Liver (tissue), 9 donors: ENCODE results near the gene LDLRAD3. TPM values are rescaled to one million over a fixed set of nuclear protein-coding genes. Genes with fewer than 3 reads are reported as not detected.

Experiments
- DNase-seq: peaks from one replicate; pipeline ENCODE4 v3.0.0-alpha.2; 2017; ENCODE audit warnings: low spot score
- H3K27ac ChIP-seq, 2 donors: one replicate each; pipeline ENCODE4 v1.7.0; 2013; ENCODE audit warnings: inconsistent platforms in 2 of 2, low read length in 2 of 2, control low read depth in 1 of 2, low read depth in 1 of 2, mild to moderate bottlenecking in 1 of 2
- H3K27me3 ChIP-seq, 4 donors: one replicate each; pipeline versions ENCODE4 v1.6.1 to v1.7.0; 2013; ENCODE audit warnings: low read length in 3 of 4, inconsistent platforms in 1 of 4, mild to moderate bottlenecking in 1 of 4, moderate library complexity in 1 of 4; ENCODE audit not compliant: control insufficient read depth in 4 of 4, insufficient read depth in 4 of 4
- H3K36me3 ChIP-seq, 4 donors: one replicate each; pipeline versions ENCODE4 v1.6.1 to v1.7.0; 2013; ENCODE audit warnings: low read length in 3 of 4, mild to moderate bottlenecking in 3 of 4, low read depth in 1 of 4, moderate library complexity in 1 of 4; ENCODE audit not compliant: control insufficient read depth in 4 of 4, insufficient read depth in 3 of 4
- H3K4me1 ChIP-seq, 4 donors: one replicate each; pipeline versions ENCODE4 v1.6.1 to v1.7.0; 2013; ENCODE audit warnings: low read length in 3 of 4, mild to moderate bottlenecking in 3 of 4, moderate library complexity in 1 of 4; ENCODE audit not compliant: control insufficient read depth in 4 of 4, insufficient read depth in 4 of 4
- H3K4me3 ChIP-seq, 3 donors: one replicate each; pipeline versions ENCODE4 v1.6.1 to v1.7.0; 2013; ENCODE audit warnings: low read length in 3 of 3, control low read depth in 1 of 3, low read depth in 1 of 3, mild to moderate bottlenecking in 1 of 3
- H3K9ac ChIP-seq, 2 donors: one replicate each; pipeline ENCODE4 v1.7.0; 2013; ENCODE audit warnings: low read length in 2 of 2, mild to moderate bottlenecking in 2 of 2, moderate library complexity in 2 of 2, control low read depth in 1 of 2, low read depth in 1 of 2
- H3K9me3 ChIP-seq, 4 donors: one replicate each; pipeline versions ENCODE4 v1.6.1 to v1.7.0; 2013; ENCODE audit warnings: low read length in 3 of 4; ENCODE audit not compliant: control insufficient read depth in 4 of 4
- EGR1 ChIP-seq, 2 donors: IDR thresholded peaks; 2 replicates each; pipeline ENCODE4 v1.6.1; 2016 to 2018; ENCODE audit warnings: antibody characterized with exemption in 2 of 2, low read depth in 2 of 2
- FOXA1 ChIP-seq: IDR thresholded peaks from 2 replicates; pipeline ENCODE4 v1.6.1; 2016; ENCODE audit warnings: antibody characterized with exemption
- FOXA2 ChIP-seq: IDR thresholded peaks from 2 replicates; pipeline ENCODE4 v1.6.1; 2016; ENCODE audit warnings: antibody characterized with exemption
- GABPA ChIP-seq, 2 donors: IDR thresholded peaks in 1 of 2; conservative IDR thresholded peaks in 1 of 2; 2 replicates each; pipeline ENCODE4 v1.6.1; 2016; ENCODE audit warnings: antibody characterized with exemption in 2 of 2, mild to moderate bottlenecking in 1 of 2, moderate library complexity in 1 of 2
- HNF4A ChIP-seq, 2 donors: conservative IDR thresholded peaks; 2 replicates each; pipeline ENCODE4 v1.6.1; 2016; ENCODE audit warnings: antibody characterized with exemption in 2 of 2, mild to moderate bottlenecking in 2 of 2
- HNF4G ChIP-seq: IDR thresholded peaks from 2 replicates; pipeline ENCODE4 v1.6.1; 2016; ENCODE audit warnings: antibody characterized with exemption
- JUND ChIP-seq, 2 donors: IDR thresholded peaks; 2 replicates each; pipeline ENCODE4 v1.6.1; 2016; ENCODE audit warnings: antibody characterized with exemption in 2 of 2
- NR2F2 ChIP-seq: IDR thresholded peaks from 2 replicates; pipeline ENCODE4 v1.6.1; 2016; ENCODE audit warnings: antibody characterized with exemption
- RAD21 ChIP-seq, 2 donors: IDR thresholded peaks; 2 replicates each; pipeline ENCODE4 v1.6.1; 2016; ENCODE audit warnings: antibody characterized with exemption in 2 of 2, mild to moderate bottlenecking in 2 of 2
- RXRA ChIP-seq, 2 donors: IDR thresholded peaks; 2 replicates each; pipeline ENCODE4 v1.6.1; 2017 to 2018; ENCODE audit warnings: antibody characterized with exemption in 2 of 2, mild to moderate bottlenecking in 1 of 2
- SP1 ChIP-seq: IDR thresholded peaks from 2 replicates; pipeline ENCODE4 v1.6.1; 2018; ENCODE audit warnings: antibody characterized with exemption, mild to moderate bottlenecking
- TAF1 ChIP-seq: conservative IDR thresholded peaks from 2 replicates; pipeline ENCODE4 v1.6.1; 2016; ENCODE audit warnings: antibody characterized with exemption, mild to moderate bottlenecking
- YY1 ChIP-seq: IDR thresholded peaks from 2 replicates; pipeline ENCODE4 v1.6.1; 2016; ENCODE audit warnings: antibody characterized with exemption, mild to moderate bottlenecking
- WGBS: extraction: QIAGEN DNeasy Blood & Tissue Kit; methylation state at CpG from one replicate; pipeline ENCODE4 v1.1.7; 2013; 5-methylcytosine and 5-hydroxymethylcytosine counted together
- polyA plus RNA-seq, 2 donors: library from polyadenylated mRNA; stranded (reverse) in 1 of 2; unstranded in 1 of 2; fragments of 200-250 nt in 1 of 2; fragments of >200 nt in 1 of 2; fragmentation: Nextera tagmentation in 1 of 2; extraction: Ambion mirVana in 1 of 2; gene quantifications; one replicate each; pipeline versions ENCODE4 v1.2.1 to v1.2.3, GENCODE V29; 2013 to 2015
- total RNA-seq, 2 donors: library from RNA; depleted of rRNA; stranded (reverse); fragments of >200 nt; gene quantifications; one replicate each; pipeline ENCODE4 v1.2.3, GENCODE V29; 2014
- TF ChIP-seq, protein P1 (sequence below): fragments of 150-350 bp; IDR thresholded peaks from 2 replicates; pipeline ENCODE4 v1.5.1; 2017; ENCODE audit warnings: improper control_type of control experiment, low read depth, low read length; ENCODE audit not compliant: missing input control
- TF ChIP-seq, protein P2 (sequence below): IDR thresholded peaks from 2 replicates; pipeline ENCODE4 v1.6.1; 2016; ENCODE audit warnings: antibody characterized with exemption
- TF ChIP-seq, protein P3 (sequence below): IDR thresholded peaks from 2 replicates; pipeline ENCODE4 v1.6.1; 2016; ENCODE audit warnings: antibody characterized with exemption, mild to moderate bottlenecking
- TF ChIP-seq, protein P4 (sequence below): IDR thresholded peaks from 2 replicates; pipeline ENCODE4 v1.6.1; 2016; ENCODE audit warnings: antibody characterized with exemption
- TF ChIP-seq, protein P5 (sequence below): IDR thresholded peaks from 2 replicates; pipeline ENCODE4 v1.6.1; 2016; ENCODE audit warnings: antibody characterized with exemption
- donor health status: healthy.
- donor health status: healthy.
- donor health status: healthy.
- donor health status: healthy.
- donor health status: healthy.

Gene LDLRAD3
- total and polyA plus RNA-seq, 4 donors, result 0.75 to 1.3 (median 0.93) TPM

DNA sequence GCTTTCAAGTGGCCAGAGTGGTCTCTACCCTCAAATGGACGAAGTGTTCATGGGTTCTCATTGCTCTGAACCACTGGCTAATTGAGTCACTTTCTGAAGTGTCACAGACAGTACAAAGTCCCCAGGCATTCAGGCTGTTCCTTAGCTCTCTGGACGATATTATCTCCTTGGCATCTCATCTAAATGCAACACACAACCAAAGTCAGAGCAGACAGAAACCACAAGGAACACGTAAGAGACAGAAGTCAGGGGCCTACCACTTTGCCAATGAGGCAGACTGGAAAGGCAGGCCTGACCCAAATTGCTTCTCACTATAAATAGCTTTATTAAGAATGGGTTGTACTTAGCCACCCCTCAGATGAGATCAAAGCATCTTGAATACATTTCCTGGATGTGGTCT is 29.0 kb upstream of the LDLRAD3 start:
- Histone ChIP-seq H3K9ac (no peak overlapping the region), H3K4me1 (no peaks in the 10 kb centered on the region), H3K27me3 (no peaks in the 10 kb centered on the region), H3K9me3 (no peaks in the 10 kb centered on the region), H3K4me3 (no peak overlapping the region), H3K36me3 (no peaks in the 10 kb centered on the region), H3K27ac (no peak overlapping the region)
- DNase-seq, result no peak
- TF ChIP-seq, protein P1, sequence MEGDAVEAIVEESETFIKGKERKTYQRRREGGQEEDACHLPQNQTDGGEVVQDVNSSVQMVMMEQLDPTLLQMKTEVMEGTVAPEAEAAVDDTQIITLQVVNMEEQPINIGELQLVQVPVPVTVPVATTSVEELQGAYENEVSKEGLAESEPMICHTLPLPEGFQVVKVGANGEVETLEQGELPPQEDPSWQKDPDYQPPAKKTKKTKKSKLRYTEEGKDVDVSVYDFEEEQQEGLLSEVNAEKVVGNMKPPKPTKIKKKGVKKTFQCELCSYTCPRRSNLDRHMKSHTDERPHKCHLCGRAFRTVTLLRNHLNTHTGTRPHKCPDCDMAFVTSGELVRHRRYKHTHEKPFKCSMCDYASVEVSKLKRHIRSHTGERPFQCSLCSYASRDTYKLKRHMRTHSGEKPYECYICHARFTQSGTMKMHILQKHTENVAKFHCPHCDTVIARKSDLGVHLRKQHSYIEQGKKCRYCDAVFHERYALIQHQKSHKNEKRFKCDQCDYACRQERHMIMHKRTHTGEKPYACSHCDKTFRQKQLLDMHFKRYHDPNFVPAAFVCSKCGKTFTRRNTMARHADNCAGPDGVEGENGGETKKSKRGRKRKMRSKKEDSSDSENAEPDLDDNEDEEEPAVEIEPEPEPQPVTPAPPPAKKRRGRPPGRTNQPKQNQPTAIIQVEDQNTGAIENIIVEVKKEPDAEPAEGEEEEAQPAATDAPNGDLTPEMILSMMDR, result no peak
- TF ChIP-seq TAF1 (no peak), SP1 (no peak), EGR1 (IDR thresholded peaks at IDR 0.05; ENCODE audit: low read depth in 2 of 2) (no peak), JUND (IDR thresholded peaks at IDR 0.05) (no peak), FOXA1 (no peak), HNF4G (no peak), FOXA2 (no peak), RAD21 (IDR thresholded peaks at IDR 0.05) (no peak), YY1 (no peak), GABPA (IDR thresholded peaks at IDR 0.05 in 1 of 2, conservative IDR thresholded peaks at IDR 0.05 in 1 of 2) (no peak), RXRA (IDR thresholded peaks at IDR 0.05) (no peak), NR2F2 (no peak), HNF4A (conservative IDR thresholded peaks at IDR 0.05) (no peak)
- TF ChIP-seq, protein P2, sequence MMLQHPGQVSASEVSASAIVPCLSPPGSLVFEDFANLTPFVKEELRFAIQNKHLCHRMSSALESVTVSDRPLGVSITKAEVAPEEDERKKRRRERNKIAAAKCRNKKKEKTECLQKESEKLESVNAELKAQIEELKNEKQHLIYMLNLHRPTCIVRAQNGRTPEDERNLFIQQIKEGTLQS, result no peak
- TF ChIP-seq, protein P3, sequence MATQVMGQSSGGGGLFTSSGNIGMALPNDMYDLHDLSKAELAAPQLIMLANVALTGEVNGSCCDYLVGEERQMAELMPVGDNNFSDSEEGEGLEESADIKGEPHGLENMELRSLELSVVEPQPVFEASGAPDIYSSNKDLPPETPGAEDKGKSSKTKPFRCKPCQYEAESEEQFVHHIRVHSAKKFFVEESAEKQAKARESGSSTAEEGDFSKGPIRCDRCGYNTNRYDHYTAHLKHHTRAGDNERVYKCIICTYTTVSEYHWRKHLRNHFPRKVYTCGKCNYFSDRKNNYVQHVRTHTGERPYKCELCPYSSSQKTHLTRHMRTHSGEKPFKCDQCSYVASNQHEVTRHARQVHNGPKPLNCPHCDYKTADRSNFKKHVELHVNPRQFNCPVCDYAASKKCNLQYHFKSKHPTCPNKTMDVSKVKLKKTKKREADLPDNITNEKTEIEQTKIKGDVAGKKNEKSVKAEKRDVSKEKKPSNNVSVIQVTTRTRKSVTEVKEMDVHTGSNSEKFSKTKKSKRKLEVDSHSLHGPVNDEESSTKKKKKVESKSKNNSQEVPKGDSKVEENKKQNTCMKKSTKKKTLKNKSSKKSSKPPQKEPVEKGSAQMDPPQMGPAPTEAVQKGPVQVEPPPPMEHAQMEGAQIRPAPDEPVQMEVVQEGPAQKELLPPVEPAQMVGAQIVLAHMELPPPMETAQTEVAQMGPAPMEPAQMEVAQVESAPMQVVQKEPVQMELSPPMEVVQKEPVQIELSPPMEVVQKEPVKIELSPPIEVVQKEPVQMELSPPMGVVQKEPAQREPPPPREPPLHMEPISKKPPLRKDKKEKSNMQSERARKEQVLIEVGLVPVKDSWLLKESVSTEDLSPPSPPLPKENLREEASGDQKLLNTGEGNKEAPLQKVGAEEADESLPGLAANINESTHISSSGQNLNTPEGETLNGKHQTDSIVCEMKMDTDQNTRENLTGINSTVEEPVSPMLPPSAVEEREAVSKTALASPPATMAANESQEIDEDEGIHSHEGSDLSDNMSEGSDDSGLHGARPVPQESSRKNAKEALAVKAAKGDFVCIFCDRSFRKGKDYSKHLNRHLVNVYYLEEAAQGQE, result no peak
- TF ChIP-seq, protein P4, sequence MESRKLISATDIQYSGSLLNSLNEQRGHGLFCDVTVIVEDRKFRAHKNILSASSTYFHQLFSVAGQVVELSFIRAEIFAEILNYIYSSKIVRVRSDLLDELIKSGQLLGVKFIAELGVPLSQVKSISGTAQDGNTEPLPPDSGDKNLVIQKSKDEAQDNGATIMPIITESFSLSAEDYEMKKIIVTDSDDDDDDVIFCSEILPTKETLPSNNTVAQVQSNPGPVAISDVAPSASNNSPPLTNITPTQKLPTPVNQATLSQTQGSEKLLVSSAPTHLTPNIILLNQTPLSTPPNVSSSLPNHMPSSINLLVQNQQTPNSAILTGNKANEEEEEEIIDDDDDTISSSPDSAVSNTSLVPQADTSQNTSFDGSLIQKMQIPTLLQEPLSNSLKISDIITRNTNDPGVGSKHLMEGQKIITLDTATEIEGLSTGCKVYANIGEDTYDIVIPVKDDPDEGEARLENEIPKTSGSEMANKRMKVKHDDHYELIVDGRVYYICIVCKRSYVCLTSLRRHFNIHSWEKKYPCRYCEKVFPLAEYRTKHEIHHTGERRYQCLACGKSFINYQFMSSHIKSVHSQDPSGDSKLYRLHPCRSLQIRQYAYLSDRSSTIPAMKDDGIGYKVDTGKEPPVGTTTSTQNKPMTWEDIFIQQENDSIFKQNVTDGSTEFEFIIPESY, result no peak
- TF ChIP-seq, protein P5, sequence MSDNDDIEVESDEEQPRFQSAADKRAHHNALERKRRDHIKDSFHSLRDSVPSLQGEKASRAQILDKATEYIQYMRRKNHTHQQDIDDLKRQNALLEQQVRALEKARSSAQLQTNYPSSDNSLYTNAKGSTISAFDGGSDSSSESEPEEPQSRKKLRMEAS, result no peak
- 75% methylated on average over 3 of the region's 3 CpGs for WGBS
